ENCODE results near the gene COL6A3.

Gene COL6A3

DNA sequence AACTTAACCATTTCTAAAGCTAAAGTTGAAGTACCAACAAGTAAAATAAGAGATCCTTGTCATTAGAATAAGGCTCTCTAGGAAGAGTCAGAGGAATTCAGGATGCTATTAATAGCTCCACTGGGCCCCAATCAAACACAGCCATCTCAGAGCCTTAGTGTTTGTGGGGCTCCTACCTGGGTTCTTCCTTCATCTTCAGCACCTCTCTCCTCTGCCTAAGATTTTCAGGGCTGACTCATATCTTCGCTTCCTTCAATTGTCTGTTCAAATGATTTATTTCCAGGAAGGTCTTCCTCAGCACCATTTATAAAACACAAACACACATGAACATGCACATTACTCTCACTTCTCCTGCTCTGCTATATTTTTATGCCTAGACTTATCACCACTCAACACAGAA, 119.5 kb downstream of the COL6A3 start:
- peak; percentile 60 for DNase-seq

DNA sequence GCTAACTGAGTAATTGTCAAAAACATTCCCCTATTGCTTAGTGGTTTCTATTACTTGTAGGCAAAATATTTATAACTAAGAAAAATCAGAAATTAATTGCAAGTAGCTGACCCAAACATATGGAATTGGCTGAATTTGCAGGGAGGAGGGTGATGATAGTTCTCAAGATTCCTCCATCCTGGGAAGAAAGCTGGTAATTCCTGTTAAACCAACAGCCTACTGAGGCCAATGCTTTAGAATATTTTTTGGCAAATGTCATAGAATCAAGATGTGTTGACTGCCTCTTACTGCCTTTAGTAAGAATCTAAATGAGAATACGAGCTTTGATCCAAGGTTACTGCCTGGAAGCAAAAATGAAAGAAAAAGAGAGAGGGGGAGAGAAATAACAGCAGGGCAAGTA, 120.0 kb downstream of the COL6A3 start:
- peak; percentile 95 for DNase-seq

DNA sequence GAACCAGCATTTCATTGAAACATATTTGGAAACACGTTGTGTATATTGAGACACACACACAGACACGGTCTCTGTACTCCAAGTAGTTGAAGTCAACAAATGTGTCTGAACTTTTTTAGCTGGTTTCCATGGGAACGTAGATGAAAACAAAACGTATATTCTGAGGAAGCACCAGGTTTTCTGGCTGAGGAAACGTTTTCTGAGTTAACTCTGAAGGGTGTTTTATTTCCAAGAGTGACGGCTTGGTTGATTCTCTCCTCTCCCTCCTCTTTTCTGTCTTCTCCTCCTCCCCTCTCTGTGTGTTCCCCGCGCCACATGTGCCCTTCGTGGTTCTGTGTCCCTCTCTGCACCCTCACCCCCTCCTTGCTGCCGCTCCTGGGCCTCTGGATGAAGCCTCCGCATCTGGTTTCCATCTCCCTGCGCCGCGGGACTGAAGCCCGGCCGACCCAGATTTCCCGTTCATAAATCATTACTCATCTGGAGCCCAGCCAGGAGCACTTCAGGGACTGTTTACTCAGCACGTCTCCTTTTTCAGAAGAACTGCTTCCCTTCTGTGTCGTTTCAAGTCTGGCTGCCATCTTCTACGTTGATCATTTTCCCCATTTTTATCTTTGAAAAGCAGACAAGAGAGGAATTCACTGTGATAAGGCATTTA, 122.7 kb downstream of the COL6A3 start:
- peak; percentile 100 for DNase-seq

DNA sequence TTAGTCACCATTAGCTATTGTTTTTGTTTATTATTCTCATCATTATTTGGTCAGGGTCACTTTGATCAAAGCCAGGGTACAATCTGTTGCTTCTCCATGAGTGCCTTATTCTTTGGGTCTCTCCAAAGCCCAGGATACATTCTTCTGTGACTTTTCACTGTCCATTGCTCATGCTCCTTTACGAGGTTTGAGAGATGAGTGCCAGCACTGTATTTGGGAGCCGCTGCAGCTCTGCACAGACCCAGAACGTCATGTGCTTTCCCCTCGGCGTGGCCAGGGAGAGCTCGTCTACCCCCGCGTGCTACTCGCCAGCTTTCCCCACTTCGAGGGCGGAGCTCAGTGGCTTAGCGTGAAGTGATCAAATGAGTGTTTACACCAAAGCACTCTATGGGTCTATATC, 123.7 kb downstream of the COL6A3 start:
- DNase-seq = peak; percentile 80

DNA sequence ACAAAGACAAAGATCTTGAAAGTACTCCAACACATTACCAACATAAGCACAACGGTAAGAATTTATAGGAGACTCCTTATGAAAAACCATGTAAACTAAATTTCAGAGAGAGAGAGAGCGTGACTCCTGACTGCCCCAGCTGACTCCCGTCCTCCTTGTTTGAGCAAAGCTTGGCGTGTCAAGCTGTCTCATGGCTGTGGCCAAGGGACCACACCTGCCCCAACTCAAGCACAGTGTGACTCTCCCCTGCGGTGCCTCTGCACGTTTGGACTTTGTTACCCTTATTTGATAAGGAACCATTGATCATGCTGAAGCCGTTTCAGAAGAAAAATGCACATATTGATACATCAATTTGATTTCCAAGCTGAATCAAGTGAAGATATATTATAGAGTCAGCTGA, 124.8 kb downstream of the COL6A3 start:
- no peak for DNase-seq

DNA sequence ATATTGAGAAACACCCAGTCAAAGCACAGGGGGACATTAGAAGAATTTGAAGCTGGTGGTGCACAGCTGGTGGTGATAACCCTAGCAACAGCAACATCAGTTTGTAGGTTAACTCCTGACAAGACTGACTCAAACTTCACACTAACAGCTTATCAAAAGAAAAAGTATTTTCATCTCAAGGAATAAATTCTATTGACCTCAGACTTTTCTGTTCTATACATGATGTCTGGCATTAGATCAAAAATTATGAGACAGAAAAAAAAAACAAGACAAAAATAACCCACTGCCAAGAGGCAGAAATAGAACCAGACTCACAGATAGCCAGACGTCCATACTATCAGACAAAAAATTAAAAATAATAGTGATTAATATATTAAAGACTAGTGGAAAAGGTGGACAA, 126.1 kb downstream of the COL6A3 start:
- peak; percentile 53 for DNase-seq

DNA sequence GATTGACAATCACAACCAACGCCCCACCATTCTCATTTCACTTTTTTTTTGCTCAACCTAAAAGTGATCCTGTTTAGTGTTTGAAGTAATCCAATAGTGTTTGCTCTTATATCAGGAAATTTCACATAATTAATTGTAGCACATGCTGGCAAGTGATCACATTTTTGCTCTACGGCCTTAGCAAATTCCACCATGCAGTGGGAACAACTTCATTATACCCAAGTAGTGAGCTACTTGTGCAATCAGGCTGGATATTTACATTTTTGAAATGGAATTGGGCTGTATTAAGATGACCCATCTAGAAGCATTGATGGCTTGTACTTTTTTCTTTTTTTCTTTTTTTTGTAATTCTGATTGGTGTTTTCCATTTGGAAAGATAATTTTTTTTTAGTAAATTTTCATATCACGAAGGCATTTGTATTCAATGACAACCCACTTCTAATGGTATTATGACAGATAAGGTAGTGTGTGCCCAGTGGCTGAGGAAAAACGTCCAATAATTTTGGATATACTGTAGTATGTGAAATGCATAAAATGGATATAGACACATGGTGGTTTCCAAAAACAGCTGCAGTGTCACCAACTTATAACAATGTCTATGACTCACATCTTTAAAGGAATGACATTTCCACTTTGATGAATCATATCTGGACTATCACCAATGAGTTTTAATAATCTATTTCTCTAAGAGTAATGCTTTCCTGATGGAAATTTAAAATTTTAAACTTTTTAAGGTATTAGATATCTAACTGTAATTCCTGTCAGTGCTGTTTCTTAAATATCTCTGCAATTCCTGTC, 130.6 kb downstream of the COL6A3 start:
- DNase-seq = peak; percentile 81

DNA sequence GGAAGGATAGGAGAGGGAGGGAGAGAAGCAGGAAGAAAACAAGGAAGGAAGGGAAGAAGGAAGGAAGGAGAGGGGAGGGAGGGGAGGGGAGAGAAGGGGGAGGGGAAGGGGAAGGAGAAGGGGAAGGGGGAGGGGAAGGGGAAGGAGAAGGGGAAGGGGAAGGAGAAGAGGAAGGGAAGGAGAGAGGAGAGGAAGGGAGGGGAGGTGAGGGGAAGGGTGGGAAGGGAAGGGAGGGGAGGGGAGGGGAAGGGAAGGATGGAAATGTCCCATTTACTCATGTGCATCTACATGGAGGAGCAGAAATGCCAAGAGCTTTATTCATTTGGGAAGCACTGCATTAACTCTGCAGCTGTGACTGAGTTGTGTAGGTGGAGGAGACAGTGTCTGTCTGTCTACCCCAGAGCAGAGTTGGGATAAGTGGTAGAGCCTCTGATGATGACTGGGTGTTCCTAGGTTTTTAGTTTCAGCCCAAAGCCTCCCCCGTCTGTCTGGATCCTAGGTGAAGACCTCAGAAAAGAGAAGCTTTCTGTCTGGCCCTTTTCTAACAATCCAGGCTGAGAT, 131.3 kb downstream of the COL6A3 start:
- peak; percentile 88 for DNase-seq

DNA sequence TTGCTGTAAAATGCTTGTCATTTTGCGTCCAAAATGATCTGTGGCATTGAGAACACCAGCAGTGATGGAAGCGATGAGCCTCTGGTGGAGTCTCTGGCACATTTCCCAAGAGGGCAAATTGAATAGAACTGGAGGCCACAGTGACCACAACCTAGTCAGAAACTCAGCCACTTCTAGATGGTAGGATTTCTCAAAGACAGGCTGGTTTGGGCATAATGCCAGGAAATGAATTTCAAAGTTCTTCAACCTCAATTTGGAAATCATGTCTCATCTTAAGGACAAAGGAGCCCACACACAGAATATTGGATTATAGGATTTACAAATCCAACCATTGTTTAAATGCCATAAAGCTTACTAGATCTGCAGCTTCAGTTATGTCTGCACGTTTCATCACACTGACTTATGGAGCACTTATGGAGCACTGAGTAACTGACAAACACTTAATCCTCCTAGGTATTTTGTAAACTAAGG, 132.1 kb downstream of the COL6A3 start:
- DNase-seq = peak; percentile 100

DNA sequence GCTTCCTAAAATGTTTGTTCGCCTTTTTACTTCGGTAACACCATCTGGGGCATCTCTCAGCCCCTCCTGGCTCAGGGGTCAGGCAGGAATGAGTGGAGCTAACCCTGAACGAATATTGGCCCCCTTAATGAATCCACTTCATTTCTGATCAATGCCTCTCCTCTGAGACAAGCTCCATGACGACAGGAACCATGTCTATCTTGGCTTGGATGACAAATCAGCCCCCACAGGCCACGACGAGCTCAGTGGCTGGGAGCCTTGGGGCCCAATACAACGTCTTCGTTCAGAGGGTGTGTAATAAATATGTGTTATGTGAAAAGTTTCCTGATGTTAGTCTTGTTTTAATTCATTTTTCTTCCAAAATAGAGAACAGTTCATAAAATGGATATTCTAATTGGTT, 133.0 kb downstream of the COL6A3 start:
- DNase-seq = peak; percentile 46

DNA sequence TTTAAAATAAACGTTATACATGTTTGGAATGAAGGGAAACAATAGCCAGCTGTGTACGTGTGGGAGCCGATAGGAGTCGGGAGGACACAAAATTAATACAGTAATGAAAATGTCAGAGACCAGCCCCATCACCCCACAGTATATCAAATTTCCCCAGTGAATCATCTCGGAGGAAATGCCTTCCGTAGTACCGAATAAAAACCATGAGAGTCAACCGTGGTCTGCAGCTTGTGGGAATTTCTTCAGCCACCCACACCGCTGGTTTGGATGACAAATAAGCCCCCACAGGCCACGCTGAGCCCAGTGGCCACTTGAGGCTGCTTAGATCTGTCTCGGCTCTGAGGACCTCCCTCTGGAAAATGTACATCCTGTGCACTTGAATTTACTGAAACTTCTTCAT, 133.7 kb downstream of the COL6A3 start:
- DNase-seq = peak; percentile 99

DNA sequence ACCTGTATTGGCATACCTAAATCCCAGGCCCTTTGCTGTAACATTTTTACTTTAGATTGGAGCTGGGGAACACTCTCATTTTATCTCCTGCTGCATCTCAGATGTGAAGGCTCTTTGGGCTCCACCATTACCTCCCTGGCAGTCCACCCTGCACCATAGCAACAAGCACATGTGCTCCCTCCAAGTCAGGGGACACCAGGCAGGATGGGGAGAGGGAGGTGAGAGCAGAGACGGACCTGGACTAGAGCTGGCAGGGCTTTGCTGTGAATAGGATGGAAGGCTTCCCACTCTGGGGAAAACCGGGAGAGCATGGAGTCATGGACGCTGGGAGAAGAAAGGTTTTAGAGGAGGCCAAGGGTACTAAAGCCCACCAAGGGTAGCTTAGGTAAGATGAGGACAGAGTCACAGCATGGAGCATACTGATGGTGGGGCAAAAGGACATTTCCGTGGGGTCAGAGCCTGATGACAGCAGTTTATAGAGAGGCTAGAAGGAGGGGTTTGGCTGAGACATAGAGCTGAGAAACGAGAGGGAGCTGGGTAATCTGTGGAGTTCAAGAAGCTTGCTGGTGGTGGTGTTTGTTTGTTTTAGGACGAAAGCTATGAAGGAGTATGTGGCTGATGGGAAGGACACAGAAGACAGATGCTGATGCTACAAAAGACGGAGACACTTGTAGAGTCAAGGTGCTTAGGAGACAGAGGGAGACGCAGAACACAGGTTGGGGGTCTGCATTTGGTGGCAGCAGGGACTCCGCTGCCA, 134.8 kb downstream of the COL6A3 start:
- DNase-seq = no peak

DNA sequence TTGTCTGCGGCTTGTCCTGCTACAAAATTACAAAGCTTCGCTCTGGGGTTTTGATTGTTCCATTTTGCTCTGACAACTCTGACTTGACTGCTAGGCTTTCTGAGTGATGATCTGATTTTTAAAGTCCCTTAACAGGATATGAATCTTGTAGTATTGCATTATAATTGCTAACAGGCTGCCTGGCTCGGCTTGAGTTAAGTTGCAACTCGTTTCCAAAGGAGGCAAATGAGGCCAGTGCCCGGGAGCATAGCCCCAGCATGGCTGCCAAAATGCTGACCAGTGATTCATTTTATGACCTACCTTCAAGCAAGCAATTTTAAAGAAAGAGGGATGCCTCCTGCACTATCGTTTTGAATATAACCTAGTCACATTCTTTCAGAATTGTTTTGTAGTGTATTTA, 135.4 kb downstream of the COL6A3 start:
- DNase-seq = peak; percentile 96

DNA sequence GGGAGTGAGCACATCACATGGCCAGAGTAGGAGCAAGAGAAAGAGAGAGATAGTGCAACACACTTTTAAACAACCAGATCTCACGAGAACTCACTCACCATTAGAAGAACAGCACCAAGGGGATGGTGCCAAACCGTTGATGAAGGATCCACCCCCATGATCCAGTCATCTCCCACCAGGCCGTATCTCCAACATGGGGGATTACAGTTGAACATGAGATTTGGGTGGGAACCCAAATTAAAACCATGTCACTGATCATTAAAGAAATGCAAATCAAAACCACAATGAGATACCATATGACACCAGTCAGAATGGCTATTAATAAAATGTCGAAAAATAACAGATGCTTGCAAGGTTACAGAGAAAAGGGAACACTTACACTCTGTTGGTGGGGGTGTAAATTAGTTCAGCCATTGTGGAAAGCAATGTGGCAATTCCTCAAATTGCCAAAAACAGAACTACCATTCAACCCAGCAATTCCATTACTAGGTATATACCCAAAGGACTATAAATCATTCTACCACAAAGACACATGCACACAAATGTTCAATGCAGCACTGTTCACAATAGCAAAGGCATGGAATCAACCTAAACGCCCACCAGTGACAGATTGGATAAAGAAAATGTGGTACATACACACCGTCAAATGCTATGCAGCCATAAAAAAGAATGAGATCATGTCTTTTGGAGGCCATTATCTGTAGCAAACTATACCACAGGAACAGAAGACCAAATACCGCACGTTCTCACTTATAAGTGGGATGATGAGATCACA, 137.1 kb downstream of the COL6A3 start:
- peak; percentile 82 for DNase-seq

Data from fibroblast of upper back skin (primary cell).